NB4 (cell line): ENCODE data around the gene LGMN.

Experiments
- DNase-seq: peaks from one replicate; pipeline ENCODE4 v3.0.0; 2010; ENCODE audit warnings: low read depth
- H3K4me3 ChIP-seq: one replicate; pipeline ENCODE4 v1.5.1; 2011; ENCODE audit warnings: mild to moderate bottlenecking, low read depth, low read length, moderate library complexity
- MYC ChIP-seq: IDR thresholded peaks from 2 replicates; pipeline ENCODE4 v1.6.1; 2011; ENCODE audit warnings: low read depth, low read length
- POLR2A ChIP-seq: IDR thresholded peaks from 2 replicates; pipeline ENCODE4 v1.6.1; 2011; ENCODE audit warnings: mild to moderate bottlenecking; ENCODE audit not compliant: insufficient read length; ENCODE audit errors: extremely low read depth
- TF ChIP-seq, protein P1 (sequence below): IDR thresholded peaks from one replicate; pipeline ENCODE4 v1.5.1; 2012; ENCODE audit warnings: low read depth, low read length
- TF ChIP-seq, protein P2 (sequence below): IDR thresholded peaks from 2 replicates; pipeline ENCODE4 v1.6.1; 2011; ENCODE audit warnings: low read depth, low read length

LGMN gene

DNA sequence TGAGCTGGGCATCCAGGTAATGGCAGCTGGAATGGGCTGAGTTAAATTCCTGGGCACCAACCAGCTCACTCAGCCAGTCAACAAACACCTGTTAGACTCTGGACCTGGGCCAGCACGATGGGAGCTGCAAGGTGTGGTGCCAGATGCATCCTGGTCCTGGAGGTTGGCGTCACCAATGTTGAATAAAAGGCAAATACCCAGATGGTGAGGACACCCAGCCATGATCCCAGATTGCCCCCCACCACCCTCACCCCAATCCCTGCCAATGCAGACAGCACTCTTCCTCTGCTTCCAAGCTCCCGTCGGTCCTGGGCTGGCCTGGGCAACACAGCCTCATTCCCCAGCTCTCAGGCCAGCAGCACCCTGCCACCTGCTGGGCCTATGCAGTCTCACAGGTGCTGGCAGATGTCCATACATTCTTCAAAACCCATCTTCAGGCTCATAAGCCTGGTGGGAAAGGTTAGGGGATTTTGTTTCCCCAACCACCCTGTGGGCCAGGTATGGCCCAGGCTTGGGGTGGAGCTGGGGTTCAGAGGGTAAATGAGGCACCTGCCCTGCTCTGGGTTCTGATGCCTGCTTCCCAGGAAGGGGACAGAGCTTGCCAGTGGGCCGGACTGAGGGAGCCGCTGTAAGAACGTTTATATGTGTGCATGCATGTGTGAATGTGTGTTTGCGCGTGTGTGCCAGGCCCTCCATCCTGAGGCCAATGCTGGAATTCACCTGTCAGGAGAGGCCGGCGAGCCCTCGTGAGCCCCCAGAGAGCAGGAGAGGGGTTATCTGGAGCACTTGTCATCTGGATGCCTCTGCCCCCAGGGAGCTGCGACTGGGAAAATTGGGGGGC lies 58.0 kb downstream of the LGMN start:
- TF ChIP-seq, protein P1, sequence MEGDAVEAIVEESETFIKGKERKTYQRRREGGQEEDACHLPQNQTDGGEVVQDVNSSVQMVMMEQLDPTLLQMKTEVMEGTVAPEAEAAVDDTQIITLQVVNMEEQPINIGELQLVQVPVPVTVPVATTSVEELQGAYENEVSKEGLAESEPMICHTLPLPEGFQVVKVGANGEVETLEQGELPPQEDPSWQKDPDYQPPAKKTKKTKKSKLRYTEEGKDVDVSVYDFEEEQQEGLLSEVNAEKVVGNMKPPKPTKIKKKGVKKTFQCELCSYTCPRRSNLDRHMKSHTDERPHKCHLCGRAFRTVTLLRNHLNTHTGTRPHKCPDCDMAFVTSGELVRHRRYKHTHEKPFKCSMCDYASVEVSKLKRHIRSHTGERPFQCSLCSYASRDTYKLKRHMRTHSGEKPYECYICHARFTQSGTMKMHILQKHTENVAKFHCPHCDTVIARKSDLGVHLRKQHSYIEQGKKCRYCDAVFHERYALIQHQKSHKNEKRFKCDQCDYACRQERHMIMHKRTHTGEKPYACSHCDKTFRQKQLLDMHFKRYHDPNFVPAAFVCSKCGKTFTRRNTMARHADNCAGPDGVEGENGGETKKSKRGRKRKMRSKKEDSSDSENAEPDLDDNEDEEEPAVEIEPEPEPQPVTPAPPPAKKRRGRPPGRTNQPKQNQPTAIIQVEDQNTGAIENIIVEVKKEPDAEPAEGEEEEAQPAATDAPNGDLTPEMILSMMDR, result peak; percentile 37
- no peak for TF ChIP-seq MYC

DNA sequence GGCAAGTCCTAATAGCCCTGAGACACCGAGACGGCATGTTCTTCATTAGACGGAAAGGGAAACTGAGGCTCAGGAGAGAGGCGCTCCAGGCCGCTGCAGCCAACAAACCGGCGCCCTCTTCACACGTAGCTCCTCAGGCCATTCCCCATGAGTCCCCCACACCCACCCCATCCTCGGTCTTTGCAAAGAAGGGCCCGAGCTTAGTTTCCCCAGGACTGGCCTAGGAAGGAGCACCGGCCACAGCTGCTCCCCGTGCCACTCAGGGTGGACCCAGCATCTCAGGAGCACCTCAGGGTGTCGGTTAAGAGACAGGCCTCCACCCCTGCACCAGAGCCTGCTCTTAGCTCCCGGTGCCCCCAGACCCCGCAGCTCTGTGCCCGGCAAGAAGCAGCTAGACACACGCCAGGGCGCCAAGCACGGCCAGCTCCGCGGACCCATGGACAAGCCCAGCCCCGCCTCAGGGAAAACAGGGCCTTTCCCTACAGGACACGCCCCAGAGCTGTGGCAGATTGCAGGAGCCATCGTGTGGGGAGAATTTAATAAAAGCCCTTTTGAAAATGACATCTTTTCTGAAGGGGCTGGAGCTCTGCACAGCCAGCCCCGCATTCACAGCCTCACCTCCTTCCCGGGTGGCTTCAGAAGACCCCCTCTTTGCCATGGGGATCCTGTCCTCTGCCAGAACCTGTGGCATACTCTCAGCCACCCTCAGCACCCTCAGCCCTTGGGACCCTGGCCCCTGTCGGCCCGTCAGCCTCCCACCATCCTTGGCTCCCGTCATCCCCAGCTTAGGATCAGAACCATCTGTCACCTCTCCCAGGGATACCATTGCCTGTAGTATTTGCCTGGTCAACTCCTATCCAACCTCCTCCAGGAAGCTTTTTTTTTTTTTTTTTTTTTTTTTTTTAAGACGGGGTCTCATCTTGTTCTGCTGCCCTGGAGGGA lies 59.7 kb downstream of the LGMN start:
- DNase-seq, result no peak
- no peak overlapping the region for H3K4me3 ChIP-seq
- TF ChIP-seq, protein P1, result no peak
- no peak for TF ChIP-seq MYC
- TF ChIP-seq POLR2A, result no peak
- TF ChIP-seq, protein P2, sequence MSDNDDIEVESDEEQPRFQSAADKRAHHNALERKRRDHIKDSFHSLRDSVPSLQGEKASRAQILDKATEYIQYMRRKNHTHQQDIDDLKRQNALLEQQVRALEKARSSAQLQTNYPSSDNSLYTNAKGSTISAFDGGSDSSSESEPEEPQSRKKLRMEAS, result no peak

More for the DNA sequence above, 58.0 kb downstream of the LGMN start:
- peak; percentile 45 for DNase-seq
- no peak overlapping the region for H3K4me3 ChIP-seq

GRCh38 chr14:92687681-92688433 lies 60.6 kb downstream of the LGMN start:
- H3K4me3 ChIP-seq, result no peak overlapping the region
- TF ChIP-seq MYC (no peak), POLR2A (no peak)
- TF ChIP-seq, protein P1, result no peak
- TF ChIP-seq, protein P2, result no peak
- no peak for DNase-seq

DNA sequence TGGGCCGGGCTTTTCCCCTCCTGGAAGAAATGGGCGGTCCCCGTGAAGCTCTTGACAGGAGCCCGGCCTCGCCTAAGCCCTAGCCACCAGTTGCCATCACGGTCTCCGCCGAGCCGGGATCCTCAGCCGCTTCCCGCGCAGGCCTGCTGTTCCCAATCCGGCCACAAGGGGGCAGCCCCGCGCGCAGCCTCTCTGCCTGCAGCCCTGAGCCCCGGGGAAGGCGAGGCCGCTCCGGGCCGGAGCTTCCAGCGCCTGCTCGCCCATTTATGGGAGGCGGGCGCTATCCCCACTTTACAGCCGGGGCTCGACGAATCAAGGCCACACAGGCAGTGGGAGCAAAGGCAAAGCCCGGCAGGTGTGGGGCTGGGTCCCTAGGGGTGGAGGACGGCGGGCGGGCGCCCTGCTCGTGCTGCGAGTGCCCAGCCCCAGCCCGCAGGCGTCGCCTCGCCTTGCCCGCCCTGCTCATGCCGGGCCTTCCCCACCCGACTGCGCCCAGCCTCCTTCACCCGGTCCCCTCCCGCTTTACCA lies 61.5 kb downstream of the LGMN start:
- DNase-seq, result peak; percentile 59
- no peak overlapping the region for H3K4me3 ChIP-seq
- TF ChIP-seq MYC, result no peak
- TF ChIP-seq, protein P1, result peak; percentile 75

DNA sequence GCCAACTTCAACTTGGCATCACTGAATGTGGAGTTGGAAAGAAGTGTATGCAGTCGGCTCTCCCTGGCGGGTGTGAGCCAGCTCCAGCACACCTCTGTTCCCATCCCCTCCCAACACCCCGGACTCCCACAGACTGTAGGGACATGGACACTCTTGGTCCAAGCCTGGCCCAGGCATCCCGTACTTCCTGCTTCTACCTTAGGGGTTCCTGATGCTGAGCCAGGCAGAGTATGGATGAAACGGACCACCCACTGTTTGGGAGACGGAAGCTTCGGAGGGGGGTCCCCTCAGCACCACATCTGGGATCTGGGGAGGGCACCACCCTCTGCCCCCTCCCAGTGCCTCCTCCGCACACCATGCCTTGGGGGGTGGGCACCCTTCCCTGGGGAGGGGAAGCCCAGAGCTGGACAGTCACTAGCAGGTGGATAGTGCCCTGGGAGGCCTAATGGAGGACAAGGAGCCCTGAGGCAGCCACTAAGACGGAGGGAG lies 62.0 kb downstream of the LGMN start:
- no peak for DNase-seq
- TF ChIP-seq, protein P1, result no peak
- TF ChIP-seq POLR2A (no peak), MYC (no peak)
- TF ChIP-seq, protein P2, result no peak
- no peak overlapping the region for H3K4me3 ChIP-seq
